ENCODE measurements around the gene C5orf52. TPM values are rescaled to one million over a fixed set of nuclear protein-coding genes. Genes with fewer than 3 reads are reported as not detected.

C5orf52 gene
- total and polyA plus RNA-seq, 2 donors (not counting 1 experiment from before 2014, with no cell fraction given): not detected

GRCh38 chr5:157630341-157630740 is 41.0 kb upstream of the C5orf52 start:
- Histone ChIP-seq H2AFZ (ENCODE audit: low read length) (no peak overlapping the region), H3K4me1 (ENCODE audit: control insufficient read depth, extremely low read depth, insufficient read depth, low read length) (no peaks in the 10 kb centered on the region), H3K36me3 (ENCODE audit: control insufficient read depth, insufficient read depth, low read length) (no peaks in the 10 kb centered on the region), H3K9me3 (ENCODE audit: control insufficient read depth, insufficient read depth, low read depth, low read length) (no peaks in the 10 kb centered on the region), H3K27me3 (ENCODE audit: control insufficient read depth, insufficient read depth, low read length) (no peaks in the 10 kb centered on the region), H3K4me2 (ENCODE audit: extremely low read depth, insufficient read depth, low read length) (no peak overlapping the region), H3K79me2 (ENCODE audit: control insufficient read depth, insufficient read depth, low read length) (no peaks in the 10 kb centered on the region), H3K9ac (ENCODE audit: insufficient read depth, low read length) (no peak overlapping the region), H3K27ac (ENCODE audit: insufficient read depth, low read length) (no peak overlapping the region), H4K20me1 (ENCODE audit: control insufficient read depth, extremely low read depth, insufficient read depth, low read length) (no peaks in the 10 kb centered on the region), H3K4me3 (replicated peaks in 1 of 4; ENCODE audit: control extremely low read depth in 1 of 4, insufficient read depth in 1 of 4, low read depth in 3 of 4, low read length in 4 of 4) (no peak overlapping the region)
- TF ChIP-seq EZH2 (IDR thresholded peaks at IDR 0.05; ENCODE audit: low read length, missing control alignments) (no peak), CTCF (conservative IDR thresholded peaks at IDR 0.05 in 1 of 2, IDR thresholded peaks at IDR 0.05 in 1 of 2; ENCODE audit: low read depth in 1 of 2, low read length in 2 of 2) (no peak)
- no peak for DNase-seq (ENCODE audit: low read depth in 2 of 2)

GRCh38 chr5:157640406-157641066 is 30.8 kb upstream of the C5orf52 start:
- no peaks in the 10 kb centered on the region for H3K4me1 ChIP-seq (ENCODE audit: control insufficient read depth, extremely low read depth, insufficient read depth, low read length)
- H3K9ac ChIP-seq (ENCODE audit: insufficient read depth, low read length): no peak overlapping the region
- no peaks in the 10 kb centered on the region for H3K36me3 ChIP-seq (ENCODE audit: control insufficient read depth, insufficient read depth, low read length)
- H4K20me1 ChIP-seq (ENCODE audit: control insufficient read depth, extremely low read depth, insufficient read depth, low read length): no peaks in the 10 kb centered on the region
- H3K79me2 ChIP-seq (ENCODE audit: control insufficient read depth, insufficient read depth, low read length): no peaks in the 10 kb centered on the region
- no peak overlapping the region for H2AFZ ChIP-seq (ENCODE audit: low read length)
- H3K9me3 ChIP-seq (ENCODE audit: control insufficient read depth, insufficient read depth, low read depth, low read length): no peaks in the 10 kb centered on the region
- TF ChIP-seq CTCF (conservative IDR thresholded peaks at IDR 0.05 in 1 of 2, IDR thresholded peaks at IDR 0.05 in 1 of 2; ENCODE audit: low read depth in 1 of 2, low read length in 2 of 2) (no peak), EZH2 (IDR thresholded peaks at IDR 0.05; ENCODE audit: low read length, missing control alignments) (no peak)
- no peak overlapping the region for H3K27ac ChIP-seq (ENCODE audit: insufficient read depth, low read length)
- no peak overlapping the region for H3K4me2 ChIP-seq (ENCODE audit: extremely low read depth, insufficient read depth, low read length)
- no peaks in the 10 kb centered on the region for H3K27me3 ChIP-seq (ENCODE audit: control insufficient read depth, insufficient read depth, low read length)
- no peak for DNase-seq (ENCODE audit: low read depth in 2 of 2)
- H3K4me3 ChIP-seq (replicated peaks in 1 of 4; ENCODE audit: control extremely low read depth in 1 of 4, insufficient read depth in 1 of 4, low read depth in 3 of 4, low read length in 4 of 4): no peak overlapping the region

- Histone ChIP-seq H3K4me1 (ENCODE audit: control insufficient read depth, extremely low read depth, insufficient read depth, low read length) (no peaks in the 10 kb centered on the region), H3K27me3 (ENCODE audit: control insufficient read depth, insufficient read depth, low read length) (no peaks in the 10 kb centered on the region), H4K20me1 (ENCODE audit: control insufficient read depth, extremely low read depth, insufficient read depth, low read length) (no peaks in the 10 kb centered on the region), H3K9me3 (ENCODE audit: control insufficient read depth, insufficient read depth, low read depth, low read length) (no peaks in the 10 kb centered on the region), H3K4me3 (replicated peaks in 1 of 4; ENCODE audit: control extremely low read depth in 1 of 4, insufficient read depth in 1 of 4, low read depth in 3 of 4, low read length in 4 of 4) (no peak overlapping the region), H3K9ac (ENCODE audit: insufficient read depth, low read length) (no peak overlapping the region), H2AFZ (ENCODE audit: low read length) (no peak overlapping the region), H3K27ac (ENCODE audit: insufficient read depth, low read length) (no peak overlapping the region), H3K79me2 (ENCODE audit: control insufficient read depth, insufficient read depth, low read length) (no peaks in the 10 kb centered on the region), H3K36me3 (ENCODE audit: control insufficient read depth, insufficient read depth, low read length) (no peaks in the 10 kb centered on the region), H3K4me2 (ENCODE audit: extremely low read depth, insufficient read depth, low read length) (no peak overlapping the region)
- TF ChIP-seq CTCF (conservative IDR thresholded peaks at IDR 0.05 in 1 of 2, IDR thresholded peaks at IDR 0.05 in 1 of 2; ENCODE audit: low read depth in 1 of 2, low read length in 2 of 2) (no peak), EZH2 (IDR thresholded peaks at IDR 0.05; ENCODE audit: low read length, missing control alignments) (no peak)
- peak in 1 of 2 donors; percentile 62 for DNase-seq (ENCODE audit: low read depth in 2 of 2)
Measured at GRCh38 chr5:157648275-157648990, 22.9 kb upstream of the C5orf52 start.
